Loucy (cell line): ENCODE data around the gene FAM131C.

Experiments used
- H2AFZ ChIP-seq: fragments of 200-600 bp; sonication (generic); 2 replicates; pipeline ENCODE4 v1.6.0; 2016; ENCODE audit warnings: antibody characterized with exemption, mild to moderate bottlenecking, low read length, moderate library complexity
- H3F3A ChIP-seq: fragments of 200-600 bp; 2 replicates; pipeline ENCODE4 v1.6.0; 2016; ENCODE audit warnings: antibody characterized with exemption, low read depth, mild to moderate bottlenecking
- H3K27me3 ChIP-seq: fragments of 200-600 bp; sonication (generic); 2 replicates; pipeline ENCODE4 v1.6.1; 2014; ENCODE audit warnings: low read length, mild to moderate bottlenecking; ENCODE audit not compliant: insufficient read depth, poor library complexity, severe bottlenecking
- H3K36me3 ChIP-seq: fragments of 200-600 bp; sonication (generic); 2 replicates; pipeline ENCODE4 v1.6.1; 2016; ENCODE audit warnings: low read length; ENCODE audit not compliant: insufficient read depth
- H3K4me1 ChIP-seq: fragments of 200-600 bp; sonication (generic); 2 replicates; pipeline ENCODE4 v1.5.1; 2014; ENCODE audit warnings: low read length, mild to moderate bottlenecking; ENCODE audit not compliant: insufficient read depth, poor library complexity, severe bottlenecking
- H3K4me2 ChIP-seq: fragments of 200-600 bp; sonication (generic); 2 replicates; pipeline ENCODE4 v1.6.0; 2014; ENCODE audit warnings: antibody characterized with exemption, low read length, low read depth, mild to moderate bottlenecking; ENCODE audit not compliant: poor library complexity, severe bottlenecking
- H3K4me3 ChIP-seq: fragments of 200-600 bp; sonication (generic); 2 replicates; pipeline ENCODE4 v1.5.1; 2014; ENCODE audit warnings: low read length, mild to moderate bottlenecking, mixed read lengths; ENCODE audit not compliant: poor library complexity, severe bottlenecking
- H3K79me2 ChIP-seq: fragments of 200-600 bp; sonication (generic); 2 replicates; pipeline ENCODE4 v1.6.1; 2014; ENCODE audit warnings: low read length; ENCODE audit not compliant: insufficient read depth
- H3K9ac ChIP-seq: fragments of 200-600 bp; sonication (generic); 2 replicates; pipeline ENCODE4 v1.6.0; 2014; ENCODE audit warnings: mild to moderate bottlenecking, low read depth, low read length, moderate library complexity; ENCODE audit not compliant: poor library complexity, severe bottlenecking
- H3K9me2 ChIP-seq: fragments of 200-600 bp; sonication (generic); replicated peaks from 2 replicates; pipeline ENCODE4 v1.6.1; 2016; ENCODE audit warnings: low read depth, low read length, mixed read lengths
- H3K9me3 ChIP-seq: fragments of 200-600 bp; sonication (generic); 2 replicates; pipeline ENCODE4 v1.6.1; 2014; ENCODE audit warnings: mild to moderate bottlenecking, antibody characterized with exemption, low read length, low read depth; ENCODE audit not compliant: insufficient read depth
- H4K20me1 ChIP-seq: fragments of 200-600 bp; sonication (generic); 2 replicates; pipeline ENCODE4 v1.6.0; 2014; ENCODE audit warnings: antibody characterized with exemption, low read length, mild to moderate bottlenecking; ENCODE audit not compliant: insufficient read depth, poor library complexity, severe bottlenecking
- CTCF ChIP-seq: fragments of 200-600 bp; sonication (generic); conservative IDR thresholded peaks from 2 replicates; pipeline ENCODE4 v1.5.1; 2014; ENCODE audit warnings: mild to moderate bottlenecking, antibody characterized with exemption, low read length
- EZH2phosphoT487 ChIP-seq: fragments of 200-600 bp; IDR thresholded peaks from 2 replicates; pipeline ENCODE4 v1.6.1; 2018; ENCODE audit warnings: antibody characterized with exemption, mild to moderate bottlenecking, moderate library complexity, borderline replicate concordance

Gene FAM131C

GRCh38 chr1:16082283-16083038 is 9.0 kb upstream of the FAM131C start:
- H3K9me2 ChIP-seq, result no peaks in the 10 kb centered on the region
- H3K36me3 ChIP-seq, result no peaks in the 10 kb centered on the region
- H3K4me2 ChIP-seq, result no peak overlapping the region
- no peaks in the 10 kb centered on the region for H4K20me1 ChIP-seq
- peaks cover 5% of the 10 kb centered on the region for H3K4me1 ChIP-seq
- H3K27me3 ChIP-seq, result no peaks in the 10 kb centered on the region
- H3K9ac ChIP-seq, result no peak overlapping the region
- H3K9me3 ChIP-seq, result no peaks in the 10 kb centered on the region
- H2AFZ ChIP-seq, result no peak overlapping the region
- no peak overlapping the region for H3K4me3 ChIP-seq
- TF ChIP-seq CTCF, result peak; percentile 94
- no peak for TF ChIP-seq EZH2phosphoT487
- H3K79me2 ChIP-seq, result no peaks in the 10 kb centered on the region
- H3F3A ChIP-seq, result no peaks in the 10 kb centered on the region

- Histone ChIP-seq H3K4me2 (no peak overlapping the region), H2AFZ (no peak overlapping the region), H3K36me3 (no peaks in the 10 kb centered on the region), H4K20me1 (no peaks in the 10 kb centered on the region), H3K4me3 (no peak overlapping the region), H3K79me2 (no peaks in the 10 kb centered on the region), H3K9me2 (no peaks in the 10 kb centered on the region), H3F3A (no peaks in the 10 kb centered on the region), H3K9me3 (no peaks in the 10 kb centered on the region), H3K27me3 (no peaks in the 10 kb centered on the region), H3K4me1 (peaks cover 5% of the 10 kb centered on the region), H3K9ac (no peak overlapping the region)
- TF ChIP-seq EZH2phosphoT487 (no peak), CTCF (no peak)
Observed at GRCh38 chr1:16081636-16082035, 8.2 kb upstream of the FAM131C start.

GRCh38 chr1:16080422-16081150 is 7.1 kb upstream of the FAM131C start:
- no peaks in the 10 kb centered on the region for H3K9me3 ChIP-seq
- no peak overlapping the region for H3K4me2 ChIP-seq
- no peak overlapping the region for H2AFZ ChIP-seq
- H3K4me3 ChIP-seq, result no peak overlapping the region
- H3F3A ChIP-seq, result no peaks in the 10 kb centered on the region
- H3K4me1 ChIP-seq, result peaks cover 5% of the 10 kb centered on the region
- no peaks in the 10 kb centered on the region for H3K36me3 ChIP-seq
- TF ChIP-seq CTCF (no peak), EZH2phosphoT487 (no peak)
- no peaks in the 10 kb centered on the region for H4K20me1 ChIP-seq
- no peaks in the 10 kb centered on the region for H3K27me3 ChIP-seq
- no peaks in the 10 kb centered on the region for H3K9me2 ChIP-seq
- no peak overlapping the region for H3K9ac ChIP-seq
- no peaks in the 10 kb centered on the region for H3K79me2 ChIP-seq
